Measurements from ENCODE around the gene IDH3G. TPM values are rescaled to one million over a fixed set of nuclear protein-coding genes. Genes with fewer than 3 reads are reported as not detected.

Gene IDH3G
- total and polyA plus RNA-seq, 3 experiments from 2014 or later = 54.2 to 109 (median 61.6) TPM

- POLR2A ChIA-PET = no interaction called here
Observed at GRCh38 chrX:153791104-153791852, 2.9 kb downstream of the IDH3G start.

GRCh38 chrX:153789654-153790053, 4.5 kb downstream of the IDH3G start:
- Mint-ChIP-seq H3K36me3 (peaks cover 0 to 47% (median 0%) of the 10 kb centered on the region in 3 donors), H3K27ac (no peak overlapping the region), H3K27me3 (no peaks in the 10 kb centered on the region), H3K4me1 (peaks cover 12 to 14% (median 12%) of the 10 kb centered on the region in 3 donors), H3K9me3 (no peaks in the 10 kb centered on the region), H3K4me3 (no peak overlapping the region)
- ChIA-PET POLR2A (no interaction called here), CTCF (no interaction called here)
- Histone ChIP-seq H3K9me3 (ENCODE audit: low read length) (no peaks in the 10 kb centered on the region), H3K27ac (ENCODE audit: low read depth, low read length) (no peak overlapping the region), H3K27me3 (ENCODE audit: insufficient read depth, low read length, poor library complexity, severe bottlenecking) (no peaks in the 10 kb centered on the region), H3K4me3 (ENCODE audit: low read length) (no peak overlapping the region), H3K4me1 (ENCODE audit: insufficient read depth, low read length) (peaks cover 10% of the 10 kb centered on the region), H3K36me3 (ENCODE audit: insufficient read depth, low read length) (no peaks in the 10 kb centered on the region)
- no peak for DNase-seq

More at GRCh38 chrX:153791104-153791852, 2.9 kb downstream of the IDH3G start:
- Mint-ChIP-seq H3K9me3 (no peaks in the 10 kb centered on the region), H3K27ac (peak overlapping the region in 1 of 8 donors; percentile 47), H3K4me3 (no peak overlapping the region), H3K4me1 (peaks cover 21 to 24% (median 22%) of the 10 kb centered on the region in 3 donors), H3K27me3 (peaks cover 0 to 4% of the 10 kb centered on the region in 2 donors), H3K36me3 (peaks cover 0 to 44% (median 0%) of the 10 kb centered on the region in 3 donors)
- Histone ChIP-seq H3K4me3 (ENCODE audit: low read length) (no peak overlapping the region), H3K27ac (ENCODE audit: low read depth, low read length) (no peak overlapping the region), H3K4me1 (ENCODE audit: insufficient read depth, low read length) (peaks cover 20% of the 10 kb centered on the region), H3K36me3 (ENCODE audit: insufficient read depth, low read length) (no peaks in the 10 kb centered on the region), H3K27me3 (ENCODE audit: insufficient read depth, low read length, poor library complexity, severe bottlenecking) (no peaks in the 10 kb centered on the region), H3K9me3 (ENCODE audit: low read length) (no peaks in the 10 kb centered on the region)
- DNase-seq = no peak
- CTCF ChIA-PET = no interaction called here

GRCh38 chrX:153786669-153787068, 7.5 kb downstream of the IDH3G start:
- Mint-ChIP-seq H3K36me3 (peaks cover 0 to 44% (median 0%) of the 10 kb centered on the region in 3 donors), H3K27me3 (no peaks in the 10 kb centered on the region), H3K9me3 (no peaks in the 10 kb centered on the region), H3K27ac (peak overlapping the region in 2 of 8 donors; percentile 6 to 69), H3K4me3 (no peak overlapping the region), H3K4me1 (peaks cover 2 to 4% (median 2%) of the 10 kb centered on the region in 3 donors)
- no peaks in the 10 kb centered on the region for H3K4me1 ChIP-seq (ENCODE audit: insufficient read depth, low read length)
- ChIA-PET CTCF (interaction anchor here (1.0 kb wide), 1 partner anchor 9 kb away, joined by 3 read pairs; no protein-coding TSS in a partner anchor), POLR2A (no interaction called here)
- no peaks in the 10 kb centered on the region for H3K36me3 ChIP-seq (ENCODE audit: insufficient read depth, low read length)
- no peak overlapping the region for H3K4me3 ChIP-seq (ENCODE audit: low read length)
- DNase-seq = no peak
- no peaks in the 10 kb centered on the region for H3K27me3 ChIP-seq (ENCODE audit: insufficient read depth, low read length, poor library complexity, severe bottlenecking)
- H3K27ac ChIP-seq (ENCODE audit: low read depth, low read length) = no peak overlapping the region
- H3K9me3 ChIP-seq (ENCODE audit: low read length) = no peaks in the 10 kb centered on the region

- H3K9me3 Mint-ChIP-seq = no peaks in the 10 kb centered on the region
- H3K9me3 ChIP-seq (ENCODE audit: low read length) = no peaks in the 10 kb centered on the region
- peaks cover 0 to 2% (median 0%) of the 10 kb centered on the region in 3 donors for H3K4me1 Mint-ChIP-seq
- CTCF ChIA-PET = no interaction called here
- peaks cover 0 to 5% of the 10 kb centered on the region in 2 donors for H3K27me3 Mint-ChIP-seq
- no peaks in the 10 kb centered on the region for H3K36me3 ChIP-seq (ENCODE audit: insufficient read depth, low read length)
- no peak overlapping the region for H3K4me3 ChIP-seq (ENCODE audit: low read length)
- no peaks in the 10 kb centered on the region for H3K4me1 ChIP-seq (ENCODE audit: insufficient read depth, low read length)
- POLR2A ChIA-PET = no interaction called here
- no peak overlapping the region for H3K4me3 Mint-ChIP-seq
- H3K27ac ChIP-seq (ENCODE audit: low read depth, low read length) = no peak overlapping the region
- H3K27me3 ChIP-seq (ENCODE audit: insufficient read depth, low read length, poor library complexity, severe bottlenecking) = no peaks in the 10 kb centered on the region
- no peak overlapping the region for H3K27ac Mint-ChIP-seq
- peaks cover 0 to 32% (median 0%) of the 10 kb centered on the region in 3 donors for H3K36me3 Mint-ChIP-seq
- no peak for DNase-seq
Observed at GRCh38 chrX:153784325-153784967, 9.7 kb downstream of the IDH3G start.

- H3K27ac Mint-ChIP-seq = peak overlapping the region in 1 of 8 donors; percentile 36
- no peak overlapping the region for H3K27ac ChIP-seq (ENCODE audit: low read depth, low read length)
- POLR2A ChIA-PET = no interaction called here
- no peaks in the 10 kb centered on the region for H3K36me3 ChIP-seq (ENCODE audit: insufficient read depth, low read length)
- no peak for DNase-seq
- peaks cover 0 to 5% of the 10 kb centered on the region in 2 donors for H3K27me3 Mint-ChIP-seq
- CTCF ChIA-PET = no interaction called here
- H3K4me3 ChIP-seq (ENCODE audit: low read length) = no peak overlapping the region
- H3K9me3 ChIP-seq (ENCODE audit: low read length) = no peaks in the 10 kb centered on the region
- H3K27me3 ChIP-seq (ENCODE audit: insufficient read depth, low read length, poor library complexity, severe bottlenecking) = no peaks in the 10 kb centered on the region
- H3K4me1 ChIP-seq (ENCODE audit: insufficient read depth, low read length) = no peaks in the 10 kb centered on the region
- peaks cover 0 to 26% (median 0%) of the 10 kb centered on the region in 3 donors for H3K36me3 Mint-ChIP-seq
- H3K9me3 Mint-ChIP-seq = no peaks in the 10 kb centered on the region
- H3K4me3 Mint-ChIP-seq = no peak overlapping the region
- H3K4me1 Mint-ChIP-seq = peaks cover 0 to 2% (median 0%) of the 10 kb centered on the region in 3 donors
Observed at GRCh38 chrX:153783378-153784013, 10.7 kb downstream of the IDH3G start.

GRCh38 chrX:153782871-153783270, 11.3 kb downstream of the IDH3G start:
- H3K27ac Mint-ChIP-seq = no peak overlapping the region
- H3K4me3 Mint-ChIP-seq = no peak overlapping the region
- H3K9me3 ChIP-seq (ENCODE audit: low read length) = no peaks in the 10 kb centered on the region
- peaks cover 0 to 24% (median 0%) of the 10 kb centered on the region in 3 donors for H3K36me3 Mint-ChIP-seq
- H3K4me3 ChIP-seq (ENCODE audit: low read length) = no peak overlapping the region
- H3K36me3 ChIP-seq (ENCODE audit: insufficient read depth, low read length) = no peaks in the 10 kb centered on the region
- no peaks in the 10 kb centered on the region for H3K27me3 ChIP-seq (ENCODE audit: insufficient read depth, low read length, poor library complexity, severe bottlenecking)
- H3K27me3 Mint-ChIP-seq = peaks cover 0 to 5% of the 10 kb centered on the region in 2 donors
- H3K9me3 Mint-ChIP-seq = no peaks in the 10 kb centered on the region
- POLR2A ChIA-PET = interaction anchor here (0.6 kb wide), 1 partner anchor 100 kb away, joined by 3 read pairs; no protein-coding TSS in a partner anchor
- H3K27ac ChIP-seq (ENCODE audit: low read depth, low read length) = no peak overlapping the region
- CTCF ChIA-PET = no interaction called here
- no peak for DNase-seq
- no peaks in the 10 kb centered on the region for H3K4me1 ChIP-seq (ENCODE audit: insufficient read depth, low read length)
- peaks cover 0 to 2% (median 0%) of the 10 kb centered on the region in 3 donors for H3K4me1 Mint-ChIP-seq

GRCh38 chrX:153782313-153782712, 11.9 kb downstream of the IDH3G start:
- Mint-ChIP-seq H3K4me3 (no peak overlapping the region), H3K4me1 (peaks cover 0 to 2% (median 0%) of the 10 kb centered on the region in 3 donors), H3K36me3 (peaks cover 0 to 21% (median 0%) of the 10 kb centered on the region in 3 donors), H3K9me3 (no peaks in the 10 kb centered on the region), H3K27ac (no peak overlapping the region), H3K27me3 (peaks cover 0 to 5% of the 10 kb centered on the region in 2 donors)
- no peak overlapping the region for H3K27ac ChIP-seq (ENCODE audit: low read depth, low read length)
- no peaks in the 10 kb centered on the region for H3K9me3 ChIP-seq (ENCODE audit: low read length)
- ChIA-PET CTCF (no interaction called here), POLR2A (interaction anchor here (0.6 kb wide), 1 partner anchor 100 kb away, joined by 3 read pairs; no protein-coding TSS in a partner anchor)
- H3K4me3 ChIP-seq (ENCODE audit: low read length) = no peak overlapping the region
- no peaks in the 10 kb centered on the region for H3K36me3 ChIP-seq (ENCODE audit: insufficient read depth, low read length)
- H3K4me1 ChIP-seq (ENCODE audit: insufficient read depth, low read length) = no peaks in the 10 kb centered on the region
- DNase-seq = no peak
- no peaks in the 10 kb centered on the region for H3K27me3 ChIP-seq (ENCODE audit: insufficient read depth, low read length, poor library complexity, severe bottlenecking)

All from CD8-positive, alpha-beta memory T cell (primary cell).